Brain pericyte (primary cell): ENCODE data around the gene PA2G4.
A peak's percentile ranks its signal among the peaks of the same experiment; 100 is the strongest.
"Not testable (repeated sequence)": the region's sequence is repeated elsewhere in the genome, so short reads cannot be mapped to it uniquely, and the experiment has no call there.

ENCODE experiments used
- DNase-seq: peaks from one replicate; pipeline ENCODE4 v3.0.0-alpha.2; 2012; ENCODE audit warnings: low read depth, low spot score

Gene PA2G4

GRCh38 chr12:56104109-56104814 is at the start of gene PA2G4:
TSS of gene PA2G4 (plus strand) at chr12:56104559. CDS start at chr12:56104738, 179 bp downstream.
- peak; percentile 96 for DNase-seq

GRCh38 chr12:56059964-56060363 is 44.4 kb upstream of the PA2G4 start:
- DNase-seq, result not testable (repeated sequence)

GRCh38 chr12:56061982-56062381 is 42.4 kb upstream of the PA2G4 start:
- DNase-seq, result no peak

- no peak for DNase-seq
These were observed 41.4 kb upstream of the PA2G4 start for GRCh38 chr12:56062996-56063395.

- DNase-seq, result no peak
These were observed 32.7 kb upstream of the PA2G4 start for GRCh38 chr12:56071648-56072047.

- no peak for DNase-seq
These were observed 30.0 kb upstream of the PA2G4 start for GRCh38 chr12:56074396-56074795.

GRCh38 chr12:56077966-56078365 is 26.4 kb upstream of the PA2G4 start:
- DNase-seq, result not testable (repeated sequence)

GRCh38 chr12:56078427-56078826 is 25.9 kb upstream of the PA2G4 start:
- no peak for DNase-seq

GRCh38 chr12:56078931-56079722 is 25.2 kb upstream of the PA2G4 start:
- DNase-seq, result peak; percentile 29

- no peak for DNase-seq
These were observed 24.4 kb upstream of the PA2G4 start, which contains the start of gene ERBB3 for GRCh38 chr12:56079723-56080555. TSS of gene ERBB3 (plus strand) at chr12:56080165. CDS start at chr12:56080301, 136 bp downstream.

GRCh38 chr12:56080556-56081138 is 23.7 kb upstream of the PA2G4 start:
- no peak for DNase-seq

- DNase-seq, result no peak
These were observed 22.7 kb upstream of the PA2G4 start for GRCh38 chr12:56081393-56082347.

- no peak for DNase-seq
These were observed 22.0 kb upstream of the PA2G4 start for GRCh38 chr12:56082382-56082781.

GRCh38 chr12:56082967-56083366 is 21.4 kb upstream of the PA2G4 start:
- DNase-seq, result no peak

GRCh38 chr12:56084958-56085543 is 19.3 kb upstream of the PA2G4 start:
- no peak for DNase-seq

- DNase-seq, result no peak
These were observed 18.3 kb upstream of the PA2G4 start for GRCh38 chr12:56086096-56086495.

- no peak for DNase-seq
These were observed 17.8 kb upstream of the PA2G4 start for GRCh38 chr12:56086608-56087007.

GRCh38 chr12:56087220-56087619 is 17.1 kb upstream of the PA2G4 start:
- DNase-seq, result no peak

- no peak for DNase-seq
These were observed 6.6 kb upstream of the PA2G4 start for GRCh38 chr12:56097738-56098137.

GRCh38 chr12:56098592-56098991 is 5.8 kb upstream of the PA2G4 start:
- DNase-seq, result no peak
